Myocyte (in vitro differentiated cells): Measurements from ENCODE around the gene SMIM33. TPM values are rescaled to one million over a fixed set of nuclear protein-coding genes. Genes with fewer than 3 reads are reported as not detected.

Experiments used
- total RNA-seq: library from RNA; depleted of rRNA; stranded (reverse); fragments of >200 nt; gene quantifications from 2 replicates; pipeline ENCODE4 v1.2.3, GENCODE V29; 2014

SMIM33 gene
- total RNA-seq, 1 donor from 2014 or later, result not detected

Other genes starting within 250 kb of the SMIM33 start
- gene MATR3, start 177.3 kb upstream of the SMIM33 start, total RNA-seq, result 274 and 347 TPM in 2 replicates
- gene PAIP2, start 129.2 kb upstream of the SMIM33 start, total RNA-seq, result 110 and 111 TPM in 2 replicates
- not detected in 2 replicates for gene SLC23A1, start 87.7 kb upstream of the SMIM33 start, total RNA-seq
- 0.16 TPM in 1 of 2 replicates, not detected in the other for gene MZB1, start 81.1 kb upstream of the SMIM33 start, total RNA-seq
- gene PROB1, start 75.9 kb upstream of the SMIM33 start, total RNA-seq, result 58.8 and 59.5 TPM in 2 replicates
- gene SPATA24, start 66.9 kb upstream of the SMIM33 start, total RNA-seq, result 11.0 and 16.4 TPM in 2 replicates
- gene DNAJC18, start 31.5 kb upstream of the SMIM33 start, total RNA-seq, result 7.9 and 9.9 TPM in 2 replicates
- gene ECSCR, start 8.3 kb upstream of the SMIM33 start, total RNA-seq, result not detected in 2 replicates
- gene STING1, start 11.8 kb downstream of the SMIM33 start, total RNA-seq, result 22.0 and 79.1 TPM in 2 replicates
- 89.1 and 130 TPM in 2 replicates for gene UBE2D2, start 90.3 kb downstream of the SMIM33 start, total RNA-seq
- gene CXXC5, start 177.3 kb downstream of the SMIM33 start, total RNA-seq, result 246 and 253 TPM in 2 replicates